ENCODE data around the gene CSNK2B.

The CSNK2B gene

GRCh38 chr6:31636698-31637596 is 28.9 kb upstream of the CSNK2B start:
- no peak for DNase-seq (ENCODE audit: low read depth)

- no peak for DNase-seq (ENCODE audit: low read depth)
Observed at GRCh38 chr6:31639043-31639442, 26.8 kb upstream of the CSNK2B start.

DNA sequence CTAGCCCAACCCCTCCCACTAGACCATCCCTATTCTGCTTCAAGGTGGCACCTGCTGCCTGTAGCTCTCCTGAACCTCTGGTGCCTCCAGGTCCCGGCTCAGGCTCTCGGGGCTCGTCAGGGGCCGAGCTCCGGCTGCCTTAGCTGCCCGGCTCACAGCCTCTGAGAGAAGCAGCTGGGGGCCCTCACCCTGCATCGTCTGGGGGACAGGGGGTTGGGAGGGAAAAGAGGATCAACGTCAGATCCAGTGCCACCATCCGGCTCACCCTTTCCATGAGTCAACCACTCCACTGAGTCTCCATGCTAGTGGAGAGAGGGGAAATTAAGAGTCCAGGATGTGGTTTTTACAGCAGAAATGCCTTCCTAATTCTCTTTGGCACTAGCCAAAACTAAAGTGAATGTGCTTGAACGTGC is 26.4 kb upstream of the CSNK2B start:
- DNase-seq (ENCODE audit: low read depth): peak; percentile 85

DNA sequence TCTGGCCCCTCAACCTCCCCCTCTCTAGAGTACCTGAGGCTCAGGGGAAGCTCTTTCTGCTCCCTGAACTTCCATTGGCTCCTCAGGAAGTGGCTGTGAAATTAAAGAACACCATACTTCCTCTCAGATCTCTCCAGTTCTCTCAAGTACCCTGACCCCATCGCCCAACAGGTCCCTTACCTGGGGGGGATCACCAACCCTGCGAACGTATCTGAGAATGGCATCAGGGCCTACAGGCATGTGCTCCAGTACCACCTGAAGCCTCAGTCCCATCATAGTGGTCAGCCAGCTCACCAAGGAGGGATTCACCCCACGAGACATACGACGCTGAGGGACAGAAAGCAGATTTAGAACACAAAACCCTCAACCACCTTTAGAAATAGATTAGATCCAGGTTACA is 25.3 kb upstream of the CSNK2B start:
- no peak for DNase-seq (ENCODE audit: low read depth)

DNA sequence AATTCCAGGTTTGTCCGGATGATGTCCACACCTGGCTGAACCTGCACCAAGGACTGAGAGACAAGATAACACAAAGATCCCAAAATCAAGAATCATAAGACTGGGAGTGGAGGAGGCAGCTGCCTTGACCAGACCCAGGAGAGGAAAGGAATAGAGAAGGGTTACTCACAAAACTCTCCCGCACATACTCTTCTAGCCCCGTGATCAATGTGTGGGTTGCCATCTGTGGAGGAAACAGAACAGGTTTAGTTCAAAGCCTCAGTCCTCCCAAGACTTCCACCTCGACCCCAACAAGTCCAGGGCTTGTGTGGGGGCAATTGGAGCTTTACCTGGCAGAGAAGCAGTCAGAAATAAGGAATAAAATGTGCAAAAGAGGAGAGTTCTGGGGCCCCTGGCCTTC is 24.5 kb upstream of the CSNK2B start:
- DNase-seq (ENCODE audit: low read depth): no peak

GRCh38 chr6:31642798-31643570 is 22.9 kb upstream of the CSNK2B start:
- DNase-seq (ENCODE audit: low read depth): no peak

- DNase-seq (ENCODE audit: low read depth): no peak
Observed at GRCh38 chr6:31643818-31644454, 21.9 kb upstream of the CSNK2B start.

DNA sequence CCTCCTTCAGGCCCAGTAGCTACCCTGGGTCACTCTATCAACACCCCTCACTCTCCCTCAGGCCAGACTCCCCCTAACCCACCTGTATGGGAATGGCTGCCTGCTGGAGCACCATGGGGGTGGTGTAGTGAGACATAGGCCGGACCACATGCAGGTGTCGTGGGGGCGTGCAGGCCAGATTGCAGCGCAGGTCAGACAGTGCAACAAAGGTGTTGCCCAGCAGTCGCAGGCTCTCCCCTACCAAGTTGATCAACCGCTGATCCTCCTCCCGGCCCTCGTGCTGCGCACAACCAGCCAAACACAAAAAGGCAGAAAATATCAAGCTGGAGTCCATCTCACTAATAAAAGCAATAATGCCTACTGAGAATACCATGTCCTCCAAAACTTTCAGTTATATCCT is 20.6 kb upstream of the CSNK2B start:
- DNase-seq (ENCODE audit: low read depth): no peak

DNA sequence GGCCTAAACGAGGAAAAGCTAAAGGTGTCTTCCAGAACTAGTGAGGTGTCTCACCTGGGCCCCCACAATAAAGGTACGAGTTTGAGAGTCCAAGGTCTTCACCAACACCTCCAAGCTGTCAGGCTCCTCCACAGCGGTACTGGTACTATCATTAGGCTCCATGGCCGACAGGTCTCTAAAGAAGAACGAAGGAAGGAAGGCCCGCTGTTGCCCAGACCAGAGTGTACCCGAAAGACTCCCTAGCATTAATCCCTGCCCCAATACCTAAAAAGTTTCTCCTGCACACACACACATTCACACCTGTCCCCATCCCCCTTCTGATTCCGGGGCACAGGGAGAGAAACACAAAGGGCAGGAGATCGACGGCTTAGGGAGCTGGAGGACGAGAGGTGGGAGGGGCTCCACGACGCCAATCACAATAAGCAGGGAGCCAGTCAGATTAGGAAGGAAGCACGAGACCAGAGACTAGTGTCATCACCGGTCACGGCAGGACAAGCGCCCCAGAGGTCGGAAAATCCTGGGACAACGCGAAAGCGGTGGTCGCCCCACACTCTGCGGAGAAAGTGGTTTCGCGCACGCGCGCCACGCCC is 14.2 kb upstream of the CSNK2B start:
- peak; percentile 79 for DNase-seq (ENCODE audit: low read depth)

GRCh38 chr6:31652925-31653724 is 12.8 kb upstream of the CSNK2B start:
- DNase-seq (ENCODE audit: low read depth): no peak

DNA sequence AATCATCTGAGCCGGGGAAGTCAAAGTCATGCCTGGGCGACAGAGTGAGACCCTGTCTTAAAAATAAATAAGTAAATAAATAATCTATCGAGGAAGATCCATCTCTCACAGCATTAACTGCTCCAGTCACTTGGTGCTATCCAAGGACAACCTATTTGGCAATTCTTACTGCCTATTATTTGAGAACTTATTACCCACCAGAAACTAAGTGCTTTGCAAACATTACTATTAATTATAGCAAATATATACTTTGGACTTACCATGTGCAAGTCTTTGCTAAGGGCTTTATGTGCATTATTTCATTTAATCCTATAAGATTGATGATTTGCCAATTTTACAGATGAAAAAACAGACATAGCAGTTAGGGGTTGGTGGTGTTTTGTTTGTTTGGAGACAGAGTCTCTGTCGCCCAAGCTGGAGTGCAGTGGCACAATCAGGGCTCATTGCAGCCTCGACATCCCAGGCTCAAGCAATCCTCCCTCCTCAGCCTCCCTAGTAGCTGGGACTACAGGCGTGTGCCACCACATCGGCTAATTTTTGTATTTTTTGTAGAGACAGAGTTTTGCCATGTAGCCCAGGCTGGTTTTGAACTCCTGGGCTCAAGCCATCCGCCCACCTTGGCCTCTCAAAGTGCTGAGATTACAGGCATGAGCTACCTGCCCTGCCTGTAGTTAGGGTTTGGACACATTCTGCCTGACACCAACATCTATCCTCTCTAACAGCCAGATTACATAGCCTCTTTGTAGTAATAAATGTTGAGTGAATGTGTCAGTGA is 11.1 kb upstream of the CSNK2B start:
- no peak for DNase-seq (ENCODE audit: low read depth)

- no peak for DNase-seq (ENCODE audit: low read depth)
Observed at GRCh38 chr6:31655349-31656237, 10.3 kb upstream of the CSNK2B start, which contains the start of gene APOM. Gene APOM, plus strand, starts transcription at chr6:31655894. Its CDS starts 73 bp downstream, at chr6:31655967.

DNA sequence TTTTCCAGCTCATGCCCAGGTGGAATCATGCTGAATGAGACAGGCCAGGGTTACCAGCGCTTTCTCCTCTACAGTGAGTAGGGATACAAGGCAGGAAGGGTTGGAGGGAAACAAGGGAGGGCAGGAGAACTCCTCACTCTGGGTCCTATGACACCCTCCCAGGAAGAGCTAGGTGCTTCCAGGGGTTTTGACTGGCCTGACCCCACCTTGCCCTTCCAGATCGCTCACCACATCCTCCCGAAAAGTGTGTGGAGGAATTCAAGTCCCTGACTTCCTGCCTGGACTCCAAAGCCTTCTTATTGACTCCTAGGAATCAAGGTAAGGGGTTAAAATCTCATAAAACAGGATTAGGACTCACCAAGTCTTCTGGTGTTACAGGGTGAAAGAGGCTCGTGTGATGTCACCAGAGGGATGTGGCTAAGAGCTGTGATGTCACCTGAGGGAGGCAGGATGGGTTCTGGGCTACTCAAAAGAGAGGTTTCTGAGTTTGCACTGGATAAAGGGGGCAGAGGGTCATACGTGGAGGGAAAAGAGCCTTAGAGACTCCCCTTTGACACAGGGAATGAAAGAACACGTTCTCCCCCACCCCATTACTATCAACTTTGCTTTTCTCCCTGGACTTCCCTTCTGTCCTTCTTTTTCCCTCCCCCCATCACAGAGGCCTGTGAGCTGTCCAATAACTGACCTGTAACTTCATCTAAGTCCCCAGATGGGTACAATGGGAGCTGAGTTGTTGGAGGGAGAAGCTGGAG is 8.3 kb upstream of the CSNK2B start:
- no peak for DNase-seq (ENCODE audit: low read depth)

DNA sequence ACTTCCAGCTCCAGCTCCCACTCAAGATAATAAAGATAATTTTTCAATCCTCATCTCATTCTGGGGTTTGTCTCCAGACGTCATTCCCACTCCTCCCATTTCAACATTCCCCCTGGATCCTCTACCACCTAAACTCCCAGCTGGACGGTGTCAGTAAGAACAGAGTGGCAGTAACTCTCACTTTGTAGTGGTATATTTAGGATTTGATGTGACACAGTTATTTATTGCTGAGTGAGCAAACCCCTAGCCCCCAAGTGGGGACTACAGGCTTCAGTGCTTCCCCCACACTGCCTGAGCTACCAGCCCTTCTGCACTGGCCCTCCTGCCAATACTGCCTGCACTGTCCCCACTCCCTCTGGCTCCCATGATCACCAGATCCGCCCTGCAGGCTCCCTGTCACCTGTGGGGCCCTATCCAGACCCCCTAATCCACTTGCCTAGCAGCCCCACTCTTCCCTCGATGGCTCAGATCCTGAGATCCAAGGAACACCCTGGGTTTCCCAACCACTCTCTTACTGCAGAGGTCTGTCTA is 7.7 kb upstream of the CSNK2B start:
- DNase-seq (ENCODE audit: low read depth): no peak

- no peak for DNase-seq (ENCODE audit: low read depth)
Observed at GRCh38 chr6:31658983-31659648, 6.8 kb upstream of the CSNK2B start.

DNA sequence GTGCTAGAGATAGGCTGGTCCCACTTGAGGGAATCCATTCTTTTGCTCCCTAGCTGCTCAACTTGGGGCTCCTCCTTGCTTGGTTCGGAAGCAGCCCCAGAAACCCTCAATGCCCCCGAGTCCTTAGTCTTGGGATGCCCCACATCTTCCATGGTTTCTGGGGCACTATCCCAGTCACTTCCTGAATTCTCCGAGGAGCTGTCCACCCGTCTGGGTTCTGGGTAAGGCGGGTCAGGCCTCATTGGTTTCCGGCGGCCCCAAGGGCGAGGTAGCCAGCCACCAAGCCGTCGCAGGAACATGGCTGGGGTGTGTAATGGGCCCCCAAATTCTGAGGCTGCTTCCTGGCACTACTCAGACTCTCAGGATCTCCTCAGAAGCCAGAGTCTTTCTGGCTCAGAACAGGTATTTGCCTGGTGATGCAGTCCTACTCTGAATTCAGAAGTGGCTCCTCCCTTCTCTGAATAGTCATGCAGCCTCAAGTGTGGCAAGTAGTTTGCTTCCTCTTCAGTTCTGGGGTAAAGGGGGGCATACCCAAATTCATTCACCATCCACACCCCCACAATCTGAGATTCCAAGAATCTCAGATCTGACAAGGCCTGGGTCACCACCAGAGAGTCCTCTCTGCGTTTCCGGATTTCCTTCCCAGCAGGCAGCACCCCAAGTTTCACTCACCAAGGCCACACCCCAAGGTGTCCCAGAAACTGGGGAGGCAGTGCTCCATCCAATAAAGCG is 6.1 kb upstream of the CSNK2B start:
- DNase-seq (ENCODE audit: low read depth): peak; percentile 36
